Panc1 (cell line): ENCODE data around the gene NMNAT3.

ENCODE experiments used
- CTCF ChIP-seq: fragments of 450-650 bp; IDR thresholded peaks from 2 replicates; pipeline ENCODE4 v1.5.1; 2017; ENCODE audit warnings: mild to moderate bottlenecking
- REST ChIP-seq, 2 experiments: IDR thresholded peaks; 2 replicates each; pipeline ENCODE4 v1.6.1; 2011 to 2012; ENCODE audit warnings: low read depth in 2 of 2, control low read depth in 1 of 2, low read length in 1 of 2, mild to moderate bottlenecking in 1 of 2, moderate library complexity in 1 of 2; ENCODE audit not compliant: insufficient read depth in 1 of 2
- SIN3A ChIP-seq: IDR thresholded peaks from 2 replicates; pipeline ENCODE4 v1.6.1; 2012; ENCODE audit warnings: low read depth, mild to moderate bottlenecking, low read length, moderate library complexity, borderline replicate concordance; ENCODE audit not compliant: insufficient read depth

- TF ChIP-seq REST (IDR thresholded peaks at IDR 0.05; ENCODE audit: insufficient read depth in 1 of 2, low read depth in 2 of 2, low read length in 1 of 2): no peak
- TF ChIP-seq CTCF: no peak
- no peak for TF ChIP-seq SIN3A
Observed at GRCh38 chr3:139522421-139522820, 155.4 kb downstream of the NMNAT3 start.
